ENCODE measurements around the gene TSR1.
A peak's percentile ranks its signal among the peaks of the same experiment; 100 is the strongest.

Gene TSR1

GRCh38 chr17:2283302-2283701 is 53.0 kb downstream of the TSR1 start:
- DNase-seq, result no peak

GRCh38 chr17:2282297-2282873 is 53.9 kb downstream of the TSR1 start:
- peak; percentile 14 for DNase-seq

- DNase-seq, result no peak
Measured at GRCh38 chr17:2279707-2280106, 56.5 kb downstream of the TSR1 start.

GRCh38 chr17:2277429-2278170 is 58.7 kb downstream of the TSR1 start:
- DNase-seq, result no peak

DNA sequence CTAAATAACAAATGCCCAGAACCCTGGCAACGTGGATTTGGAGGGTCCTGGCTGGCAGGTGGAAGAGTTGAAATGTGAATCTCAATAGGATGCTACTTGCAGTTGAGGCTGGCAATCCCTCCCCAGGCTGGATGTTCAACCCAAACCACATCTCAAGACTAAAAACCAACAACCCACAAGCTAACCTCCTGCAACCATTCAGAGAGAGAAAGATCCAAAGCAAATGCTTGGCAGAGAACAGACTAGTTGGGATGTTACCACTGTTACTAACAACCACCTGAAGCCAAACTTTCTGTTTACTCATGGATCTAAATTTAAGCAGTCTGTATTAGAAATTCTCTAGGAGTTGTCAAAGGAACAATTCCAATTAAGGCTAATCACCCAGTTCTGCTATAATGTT is 60.5 kb downstream of the TSR1 start:
- DNase-seq, result no peak

DNA sequence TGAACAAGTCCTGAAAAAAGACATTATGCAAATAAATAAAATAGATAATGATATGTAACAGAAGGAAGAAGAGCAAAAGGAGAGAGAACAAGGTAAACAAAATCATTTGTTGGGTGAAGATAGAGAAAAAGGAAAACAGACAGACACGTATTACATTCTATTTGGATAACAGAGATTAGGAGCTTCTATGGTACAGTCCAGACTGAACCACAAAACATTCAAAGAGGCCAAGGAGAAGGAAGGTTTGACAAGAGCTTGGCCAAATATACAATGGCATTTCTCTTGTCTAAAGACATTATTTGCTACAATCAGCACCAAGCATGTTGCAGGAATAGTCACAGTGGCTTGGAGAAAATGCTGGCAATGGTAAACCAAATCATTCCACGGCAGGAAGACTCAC is 61.8 kb downstream of the TSR1 start:
- DNase-seq, result no peak

All from right kidney (tissue), 1 donor.